Hepatocyte (in vitro differentiated cells): ENCODE measurements around the gene AKAP6. TPM values are rescaled to one million over a fixed set of nuclear protein-coding genes. Genes with fewer than 3 reads are reported as not detected.
"Not testable (repeated sequence)": the region's sequence is repeated elsewhere in the genome, so short reads cannot be mapped to it uniquely, and the experiment has no call there.

Experiments used
- DNase-seq: peaks from one replicate; pipeline ENCODE4 v3.0.0-alpha.2; 2016; ENCODE audit warnings: low spot score
- H2AFZ ChIP-seq: fragments of 200-600 bp; sonication (generic); 2 replicates; pipeline ENCODE4 v1.6.0; 2016; ENCODE audit warnings: antibody characterized with exemption, mild to moderate bottlenecking
- H3K27ac ChIP-seq: fragments of 200-600 bp; sonication (generic); 2 replicates; pipeline ENCODE4 v1.5.1; 2016; ENCODE audit warnings: mild to moderate bottlenecking
- H3K27me3 ChIP-seq: fragments of 200-600 bp; sonication (generic); 2 replicates; pipeline ENCODE4 v1.6.1; 2016
- H3K36me3 ChIP-seq: fragments of 200-600 bp; sonication (generic); replicated peaks from 2 replicates; pipeline ENCODE4 v1.5.1; 2016; ENCODE audit warnings: low read depth; ENCODE audit not compliant: insufficient read depth
- H3K4me1 ChIP-seq: fragments of 200-600 bp; sonication (generic); 2 replicates; pipeline ENCODE4 v1.5.1; 2016; ENCODE audit warnings: mild to moderate bottlenecking, moderate library complexity; ENCODE audit not compliant: insufficient read depth
- H3K4me2 ChIP-seq: fragments of 200-600 bp; sonication (generic); 2 replicates; pipeline ENCODE4 v1.6.0; 2016
- H3K4me3 ChIP-seq: fragments of 200-600 bp; sonication (generic); 2 replicates; pipeline ENCODE4 v1.5.1; 2016; ENCODE audit warnings: mild to moderate bottlenecking
- H3K79me2 ChIP-seq: fragments of 200-600 bp; sonication (generic); 2 replicates; pipeline ENCODE4 v1.6.0; 2017; ENCODE audit warnings: mild to moderate bottlenecking
- H3K9me2 ChIP-seq: fragments of 200-600 bp; sonication (generic); replicated peaks from 2 replicates; pipeline ENCODE4 v1.6.0; 2017; ENCODE audit warnings: mild to moderate bottlenecking; ENCODE audit not compliant: insufficient read depth
- H3K9me3 ChIP-seq: fragments of 200-600 bp; sonication (generic); 2 replicates; pipeline ENCODE4 v1.5.1; 2016; ENCODE audit warnings: low read depth, mild to moderate bottlenecking
- H4K20me1 ChIP-seq: fragments of 200-600 bp; sonication (generic); 2 replicates; pipeline ENCODE4 v1.6.0; 2016; ENCODE audit warnings: mild to moderate bottlenecking; ENCODE audit not compliant: insufficient read depth, poor library complexity, severe bottlenecking
- EZH2 ChIP-seq: fragments of 200-600 bp; sonication (generic); IDR thresholded peaks from 2 replicates; pipeline ENCODE4 v1.6.1; 2016; ENCODE audit warnings: antibody characterized with exemption, mild to moderate bottlenecking, borderline replicate concordance
- EZH2phosphoT487 ChIP-seq: fragments of 200-600 bp; sonication (generic); IDR thresholded peaks from one replicate; pipeline ENCODE4 v1.6.1; 2018; ENCODE audit warnings: antibody characterized with exemption, mild to moderate bottlenecking, low read depth, moderate library complexity; ENCODE audit not compliant: unreplicated experiment, severe bottlenecking
- WGBS: methylation state at CpG from one replicate; pipeline ENCODE4 v1.1.6; 2016; ENCODE audit warnings: low lambda C conversion rate; ENCODE audit errors: missing lambda C conversion rate; 5-methylcytosine and 5-hydroxymethylcytosine counted together
- polyA plus RNA-seq: library from polyadenylated mRNA; unstranded; fragments of >200 nt; fragmentation: Nextera tagmentation; extraction: Ambion mirVana; gene quantifications from 2 replicates; pipeline ENCODE4 v1.2.1, GENCODE V29; 2016
- total RNA-seq: library from RNA; depleted of rRNA; stranded (reverse); fragments of >200 nt; gene quantifications from 2 replicates; pipeline ENCODE4 v1.2.3, GENCODE V29; 2014
- TF ChIP-seq, protein P1 (sequence below): fragments of 200-600 bp; sonication (generic); IDR thresholded peaks from 2 replicates; pipeline ENCODE4 v1.5.1; 2016; ENCODE audit warnings: antibody characterized with exemption, mild to moderate bottlenecking; ENCODE audit not compliant: poor library complexity

AKAP6 gene
- total and polyA plus RNA-seq, 2 experiments from 2014 or later = 1.1 to 2.1 TPM

DNA sequence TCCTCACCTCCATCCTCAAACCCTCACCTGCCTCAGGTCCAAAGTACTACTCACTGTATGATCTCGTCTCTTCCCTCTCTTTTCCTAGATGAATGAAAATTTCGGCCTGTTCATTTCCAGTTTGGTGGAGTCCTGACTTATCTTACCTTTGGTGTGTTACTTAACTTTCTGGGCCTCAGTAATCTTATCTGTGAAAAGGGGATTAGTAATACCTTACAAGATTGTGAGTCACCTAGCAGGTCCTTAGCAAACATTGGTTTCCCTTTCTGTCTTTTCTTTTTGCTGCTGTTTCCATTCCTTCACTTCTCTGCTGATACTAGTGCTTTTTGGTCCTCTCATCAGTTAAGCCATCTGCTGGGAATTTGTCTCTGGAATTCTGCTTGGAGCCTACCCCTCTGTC lies 52.8 kb downstream of the AKAP6 start:
- DNase-seq = no peak
- no peak overlapping the region for H3K4me3 ChIP-seq
- H3K9me3 ChIP-seq = no peaks in the 10 kb centered on the region
- H3K36me3 ChIP-seq = no peaks in the 10 kb centered on the region
- H3K27me3 ChIP-seq = peaks cover 3% of the 10 kb centered on the region
- H3K9me2 ChIP-seq = no peaks in the 10 kb centered on the region
- WGBS = 58% methylated on average over 2 of the region's 2 CpGs
- no peak overlapping the region for H3K4me2 ChIP-seq
- TF ChIP-seq EZH2 (no peak), EZH2phosphoT487 (no peak)
- TF ChIP-seq, protein P1, sequence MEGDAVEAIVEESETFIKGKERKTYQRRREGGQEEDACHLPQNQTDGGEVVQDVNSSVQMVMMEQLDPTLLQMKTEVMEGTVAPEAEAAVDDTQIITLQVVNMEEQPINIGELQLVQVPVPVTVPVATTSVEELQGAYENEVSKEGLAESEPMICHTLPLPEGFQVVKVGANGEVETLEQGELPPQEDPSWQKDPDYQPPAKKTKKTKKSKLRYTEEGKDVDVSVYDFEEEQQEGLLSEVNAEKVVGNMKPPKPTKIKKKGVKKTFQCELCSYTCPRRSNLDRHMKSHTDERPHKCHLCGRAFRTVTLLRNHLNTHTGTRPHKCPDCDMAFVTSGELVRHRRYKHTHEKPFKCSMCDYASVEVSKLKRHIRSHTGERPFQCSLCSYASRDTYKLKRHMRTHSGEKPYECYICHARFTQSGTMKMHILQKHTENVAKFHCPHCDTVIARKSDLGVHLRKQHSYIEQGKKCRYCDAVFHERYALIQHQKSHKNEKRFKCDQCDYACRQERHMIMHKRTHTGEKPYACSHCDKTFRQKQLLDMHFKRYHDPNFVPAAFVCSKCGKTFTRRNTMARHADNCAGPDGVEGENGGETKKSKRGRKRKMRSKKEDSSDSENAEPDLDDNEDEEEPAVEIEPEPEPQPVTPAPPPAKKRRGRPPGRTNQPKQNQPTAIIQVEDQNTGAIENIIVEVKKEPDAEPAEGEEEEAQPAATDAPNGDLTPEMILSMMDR = no peak
- no peak overlapping the region for H2AFZ ChIP-seq
- no peaks in the 10 kb centered on the region for H4K20me1 ChIP-seq
- no peaks in the 10 kb centered on the region for H3K4me1 ChIP-seq
- no peaks in the 10 kb centered on the region for H3K79me2 ChIP-seq
- no peak overlapping the region for H3K27ac ChIP-seq

DNA sequence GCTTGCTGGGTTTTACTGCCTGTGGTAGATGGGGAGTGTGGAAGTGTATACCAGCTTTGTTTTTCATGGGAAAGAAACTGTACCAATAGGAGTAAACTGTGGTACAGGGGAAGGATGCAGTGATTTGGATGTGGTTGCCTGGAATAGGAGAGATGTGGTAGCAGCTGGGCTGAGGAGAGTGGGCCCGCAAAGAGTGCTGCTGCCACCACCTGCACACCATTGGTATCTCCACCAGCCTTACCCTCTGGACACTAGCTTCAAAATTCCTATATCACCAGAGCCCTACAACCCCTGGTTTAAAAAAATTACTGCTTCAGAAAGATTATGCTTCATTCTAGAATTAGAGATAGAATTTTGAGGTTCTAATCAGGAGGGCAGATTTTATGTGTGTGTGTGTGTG lies 53.6 kb downstream of the AKAP6 start:
- no peaks in the 10 kb centered on the region for H3K36me3 ChIP-seq
- no peak overlapping the region for H3K27ac ChIP-seq
- no peaks in the 10 kb centered on the region for H3K9me3 ChIP-seq
- H3K4me2 ChIP-seq = no peak overlapping the region
- no peak overlapping the region for H2AFZ ChIP-seq
- TF ChIP-seq EZH2phosphoT487 = no peak
- TF ChIP-seq, protein P1 = peak; percentile 33
- no peak for DNase-seq
- no peaks in the 10 kb centered on the region for H3K4me1 ChIP-seq
- peaks cover 3% of the 10 kb centered on the region for H3K27me3 ChIP-seq
- 92% methylated on average over 1 of the region's 1 CpG for WGBS
- no peak overlapping the region for H3K4me3 ChIP-seq
- no peaks in the 10 kb centered on the region for H4K20me1 ChIP-seq
- no peaks in the 10 kb centered on the region for H3K79me2 ChIP-seq
- H3K9me2 ChIP-seq = no peaks in the 10 kb centered on the region

DNA sequence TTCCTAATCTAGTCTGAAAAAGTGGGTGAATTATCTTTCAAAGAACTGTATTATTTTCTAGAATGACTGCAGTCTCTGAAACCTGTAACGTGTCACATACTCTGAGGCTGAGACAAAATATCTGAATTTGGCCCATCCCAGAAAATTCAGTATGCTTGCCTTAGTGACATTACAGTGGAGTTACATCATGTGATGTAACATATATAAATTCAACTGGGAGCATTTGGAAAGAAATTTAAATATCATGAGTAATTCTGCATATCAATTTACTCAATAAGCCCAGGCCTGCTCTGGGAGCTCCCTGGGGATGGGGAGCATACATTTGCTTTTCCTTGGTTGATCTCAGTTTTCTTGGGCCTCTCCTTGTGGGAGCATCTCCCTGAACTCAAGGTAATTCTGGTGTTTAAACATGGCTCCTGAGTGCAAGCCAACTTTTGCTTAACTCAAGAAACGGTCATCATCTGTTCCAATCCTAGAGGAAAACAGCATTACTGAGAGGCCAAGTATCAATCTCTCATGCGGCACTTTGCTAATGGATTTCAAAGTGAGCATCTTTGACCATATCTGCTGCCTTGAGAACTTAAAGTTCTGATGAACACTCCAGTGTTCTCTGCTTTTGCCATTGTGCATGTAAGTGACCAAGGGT lies 54.4 kb downstream of the AKAP6 start:
- WGBS = 94% methylated on average over 3 of the region's 3 CpGs
- Histone ChIP-seq H3K9me3 (no peaks in the 10 kb centered on the region), H3K79me2 (no peaks in the 10 kb centered on the region), H3K9me2 (no peaks in the 10 kb centered on the region), H2AFZ (no peak overlapping the region), H3K27ac (no peak overlapping the region), H3K36me3 (no peaks in the 10 kb centered on the region), H3K4me1 (no peaks in the 10 kb centered on the region), H3K27me3 (peaks cover 3% of the 10 kb centered on the region), H4K20me1 (no peaks in the 10 kb centered on the region), H3K4me2 (no peak overlapping the region), H3K4me3 (no peak overlapping the region)
- TF ChIP-seq EZH2 (no peak), EZH2phosphoT487 (no peak)
- TF ChIP-seq, protein P1 = no peak
- no peak for DNase-seq

DNA sequence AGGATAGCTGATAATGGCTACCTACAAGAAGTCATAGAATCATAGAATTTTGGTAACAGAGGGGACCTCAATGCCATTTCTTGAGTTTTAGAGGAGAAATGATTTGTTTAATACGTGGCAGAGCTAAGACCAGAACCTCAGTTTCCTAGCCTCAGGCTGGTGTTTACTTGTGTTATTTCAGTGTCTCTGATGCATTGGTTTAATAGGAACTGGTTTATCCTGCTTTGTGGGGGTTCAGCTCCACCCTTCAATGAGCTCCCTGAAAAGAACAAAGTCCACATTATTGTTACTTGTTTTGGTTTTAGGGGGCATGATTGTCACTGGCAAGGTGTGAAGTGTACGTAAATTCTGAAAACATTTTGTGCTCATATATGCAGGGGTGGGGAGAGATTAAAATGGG lies 55.4 kb downstream of the AKAP6 start:
- Histone ChIP-seq H3K9me3 (no peaks in the 10 kb centered on the region), H3K9me2 (no peaks in the 10 kb centered on the region), H3K4me3 (no peak overlapping the region), H2AFZ (no peak overlapping the region), H3K27me3 (peaks cover 3% of the 10 kb centered on the region), H3K4me2 (no peak overlapping the region), H3K79me2 (no peaks in the 10 kb centered on the region), H4K20me1 (no peaks in the 10 kb centered on the region), H3K27ac (no peak overlapping the region), H3K4me1 (no peaks in the 10 kb centered on the region), H3K36me3 (no peaks in the 10 kb centered on the region)
- 78% methylated on average over 2 of the region's 2 CpGs for WGBS
- no peak for DNase-seq
- TF ChIP-seq EZH2phosphoT487 = no peak
- TF ChIP-seq, protein P1 = no peak
- no peak for TF ChIP-seq EZH2

DNA sequence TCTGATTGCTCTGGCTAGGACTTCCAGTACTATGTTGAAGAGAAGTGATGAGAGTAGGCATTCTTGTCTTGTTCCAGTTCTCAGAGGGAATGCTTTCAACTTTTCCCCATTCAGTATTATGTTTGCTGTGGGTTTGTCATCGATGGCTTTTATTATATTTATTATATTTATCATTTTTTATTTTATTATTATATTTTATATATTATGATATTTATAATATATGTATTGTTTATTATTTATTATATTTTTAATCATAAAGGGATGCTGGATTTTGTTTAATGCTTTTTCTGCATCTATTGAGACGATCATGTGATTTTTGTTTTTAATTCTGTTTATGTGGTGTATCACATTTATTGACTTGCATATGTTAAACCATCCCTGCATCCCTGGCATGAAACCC lies 58.2 kb downstream of the AKAP6 start:
- not testable (repeated sequence) for H2AFZ ChIP-seq, DNase-seq, H3K79me2 ChIP-seq, H3K36me3 ChIP-seq, H3K27me3 ChIP-seq, H3K27ac ChIP-seq, H3K4me1 ChIP-seq, H3K9me2 ChIP-seq, H3K4me2 ChIP-seq, H3K4me3 ChIP-seq, H3K9me3 ChIP-seq, H4K20me1 ChIP-seq
- WGBS = 92% methylated on average over 2 of the region's 2 CpGs
